ENCODE results near the gene SLC51B.
A peak's percentile ranks its signal among the peaks of the same experiment; 100 is the strongest.
"Not testable (repeated sequence)": the region's sequence is repeated elsewhere in the genome, so short reads cannot be mapped to it uniquely, and the experiment has no call there.

The SLC51B gene

DNA sequence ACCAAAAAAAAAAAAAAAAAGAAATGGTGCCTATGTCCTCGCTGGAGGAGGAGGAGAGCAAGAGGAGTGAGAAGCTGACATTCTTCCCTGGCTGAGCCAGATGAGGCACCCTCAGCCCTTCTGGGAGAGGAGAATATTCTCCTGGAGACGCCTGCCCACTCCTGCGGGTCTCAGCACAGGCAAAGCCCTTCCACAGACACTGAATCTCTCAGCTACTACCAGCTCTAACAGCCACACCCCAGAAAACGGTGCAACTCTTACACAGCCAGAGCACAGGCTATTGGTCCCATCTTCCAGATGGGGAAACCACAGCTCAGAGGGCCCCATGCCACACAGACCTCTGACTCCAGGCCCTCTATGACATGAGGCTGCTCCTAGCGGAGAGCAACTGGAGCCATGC lies 16.9 kb downstream of the SLC51B start:
- ATAC-seq (replicated peaks) (no peak), DNase-seq (no peak)
- Mint-ChIP-seq H3K4me1 (ENCODE audit: low read depth in 2 of 2) (peaks cover 0 to 1% of the 10 kb centered on the region in 2 donors), H3K4me3 (no peak overlapping the region), H3K27me3 (peaks cover 24 to 67% of the 10 kb centered on the region in 2 donors), H3K36me3 (ENCODE audit: insufficient read depth) (no peaks in the 10 kb centered on the region), H3K27ac (no peak overlapping the region), H3K9me3 (no peaks in the 10 kb centered on the region)

DNA sequence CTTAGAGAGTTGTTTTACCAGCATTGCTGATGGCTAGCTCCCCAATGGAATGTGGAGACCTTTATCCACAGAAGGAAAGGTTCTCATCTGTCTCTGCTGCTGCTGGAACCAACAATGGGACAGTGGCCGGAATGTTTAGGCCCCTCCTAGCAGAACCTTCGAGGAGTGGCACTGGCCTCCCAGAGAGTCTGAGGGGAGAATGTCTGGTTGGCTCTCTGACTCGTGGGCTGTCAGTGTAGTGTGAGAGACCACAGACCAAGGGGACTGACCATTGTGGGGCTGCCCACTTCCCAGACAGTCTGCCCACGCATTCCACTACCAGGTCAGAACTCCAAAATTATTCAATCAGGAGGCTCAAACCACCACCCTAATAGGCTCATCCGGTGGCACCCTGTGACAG lies 17.5 kb downstream of the SLC51B start:
- Mint-ChIP-seq H3K36me3 (ENCODE audit: insufficient read depth) (no peaks in the 10 kb centered on the region), H3K27ac (no peak overlapping the region), H3K4me3 (no peak overlapping the region), H3K9me3 (no peaks in the 10 kb centered on the region), H3K27me3 (peaks cover 29 to 67% of the 10 kb centered on the region in 2 donors), H3K4me1 (ENCODE audit: low read depth in 2 of 2) (peaks cover 3 to 4% of the 10 kb centered on the region in 2 donors)
- DNase-seq (no peak), ATAC-seq (replicated peaks) (no peak)

DNA sequence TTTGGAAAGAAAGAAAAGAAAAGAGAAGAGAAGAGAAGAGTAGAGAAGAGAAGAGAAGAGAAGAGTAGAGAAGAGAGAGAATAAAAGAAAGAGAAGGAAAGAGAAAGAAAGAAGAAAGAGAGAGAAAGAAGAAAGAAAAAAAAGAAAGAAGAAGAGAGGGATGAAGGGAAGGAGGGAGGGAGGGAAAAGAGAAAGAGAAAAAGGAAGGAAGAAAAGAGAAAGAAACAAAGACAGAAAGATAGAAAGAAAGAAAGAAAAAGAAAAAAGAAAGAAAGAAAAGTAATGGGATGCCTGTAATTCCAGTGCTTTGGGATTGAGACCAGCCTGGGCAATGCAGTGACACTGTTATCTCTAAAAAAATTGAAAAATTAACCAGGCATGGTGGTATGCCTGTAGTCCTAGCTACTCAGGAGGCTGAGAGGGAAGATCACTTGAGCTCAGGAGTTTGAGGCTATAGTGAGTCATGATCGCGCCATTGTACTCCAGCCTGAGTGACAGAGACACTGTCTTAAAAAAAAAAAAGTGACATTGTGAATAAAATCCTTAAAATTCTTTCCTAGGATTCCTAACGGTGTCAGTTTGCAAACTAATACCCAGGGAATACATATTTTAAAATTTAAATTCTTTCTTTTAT lies 20.9 kb downstream of the SLC51B start:
- H3K4me1 Mint-ChIP-seq (ENCODE audit: low read depth in 2 of 2) = peaks cover 6 to 8% of the 10 kb centered on the region in 2 donors
- H3K27me3 Mint-ChIP-seq = peaks cover 36 to 76% of the 10 kb centered on the region in 2 donors
- no peak for DNase-seq
- no peaks in the 10 kb centered on the region for H3K36me3 Mint-ChIP-seq (ENCODE audit: insufficient read depth)
- no peaks in the 10 kb centered on the region for H3K9me3 Mint-ChIP-seq
- no peak for ATAC-seq (replicated peaks)
- H3K4me3 Mint-ChIP-seq = no peak overlapping the region
- no peak overlapping the region for H3K27ac Mint-ChIP-seq

DNA sequence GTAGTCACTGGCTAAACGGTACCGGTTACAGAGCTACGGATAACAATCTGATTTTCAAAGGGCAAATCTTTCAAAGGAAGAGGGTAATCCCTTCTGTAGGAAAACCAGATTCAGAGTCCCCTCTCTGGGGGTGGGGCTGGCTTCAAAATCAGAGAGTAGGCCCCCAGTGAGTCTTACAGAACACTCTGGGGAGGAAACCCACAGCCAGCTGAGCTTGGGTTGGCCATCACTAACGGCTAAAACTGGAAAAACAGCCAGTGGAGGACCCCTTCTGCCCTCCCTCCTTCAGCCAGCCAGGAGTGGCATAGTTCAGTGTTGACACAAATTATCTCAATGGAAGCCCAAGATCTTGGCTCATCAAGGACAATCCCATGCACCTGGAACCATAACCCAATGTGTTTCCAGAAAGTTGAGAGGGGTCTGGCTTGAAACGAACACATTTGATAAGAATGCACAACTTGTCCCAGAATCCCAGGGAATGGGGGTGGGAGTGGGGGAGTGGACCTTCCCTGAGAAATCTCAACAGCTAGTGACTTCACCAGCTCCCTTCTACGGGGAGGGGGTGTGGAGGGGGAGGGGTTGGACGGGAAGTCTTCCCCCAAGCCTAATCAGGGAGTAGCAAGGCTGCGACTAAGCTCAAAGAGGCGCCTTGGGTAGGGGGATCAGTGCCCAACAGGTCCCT lies 21.6 kb downstream of the SLC51B start:
- Mint-ChIP-seq H3K4me3 (peak overlapping the region in 1 of 2 donors; percentile 60), H3K27me3 (peaks cover 36 to 71% of the 10 kb centered on the region in 2 donors)
- no peak for DNase-seq

DNA sequence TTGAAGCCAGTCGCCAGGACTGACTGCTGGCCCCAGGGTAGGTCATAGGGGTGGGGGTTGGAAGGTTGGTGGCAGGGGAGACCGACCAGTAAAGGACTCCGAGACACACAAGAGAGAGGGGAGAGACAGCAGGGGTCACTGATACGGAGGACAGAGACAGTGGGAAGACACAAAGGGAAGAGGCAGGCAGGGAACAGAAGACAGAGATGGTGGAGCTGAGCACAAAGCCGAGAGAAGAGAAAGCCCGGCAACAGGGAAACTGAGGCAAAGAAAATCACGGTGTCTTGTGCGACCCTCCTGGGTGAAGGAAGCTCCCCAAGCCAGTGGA lies 22.1 kb downstream of the SLC51B start:
- Mint-ChIP-seq H3K27me3 (peaks cover 36 to 69% of the 10 kb centered on the region in 2 donors), H3K4me3 (peak overlapping the region in 1 of 2 donors; percentile 60), H3K4me1 (ENCODE audit: low read depth in 2 of 2) (peaks cover 6 to 8% of the 10 kb centered on the region in 2 donors), H3K9me3 (no peaks in the 10 kb centered on the region), H3K27ac (no peak overlapping the region), H3K36me3 (ENCODE audit: insufficient read depth) (peaks cover 5% of the 10 kb centered on the region)
- DNase-seq = no peak
- no peak for ATAC-seq (replicated peaks)

More for the DNA sequence above, 21.6 kb downstream of the SLC51B start:
- Mint-ChIP-seq H3K4me1 (ENCODE audit: low read depth in 2 of 2) (peaks cover 6 to 8% of the 10 kb centered on the region in 2 donors), H3K9me3 (no peaks in the 10 kb centered on the region), H3K36me3 (ENCODE audit: insufficient read depth) (no peaks in the 10 kb centered on the region), H3K27ac (no peak overlapping the region)
- no peak for ATAC-seq (replicated peaks)

DNA sequence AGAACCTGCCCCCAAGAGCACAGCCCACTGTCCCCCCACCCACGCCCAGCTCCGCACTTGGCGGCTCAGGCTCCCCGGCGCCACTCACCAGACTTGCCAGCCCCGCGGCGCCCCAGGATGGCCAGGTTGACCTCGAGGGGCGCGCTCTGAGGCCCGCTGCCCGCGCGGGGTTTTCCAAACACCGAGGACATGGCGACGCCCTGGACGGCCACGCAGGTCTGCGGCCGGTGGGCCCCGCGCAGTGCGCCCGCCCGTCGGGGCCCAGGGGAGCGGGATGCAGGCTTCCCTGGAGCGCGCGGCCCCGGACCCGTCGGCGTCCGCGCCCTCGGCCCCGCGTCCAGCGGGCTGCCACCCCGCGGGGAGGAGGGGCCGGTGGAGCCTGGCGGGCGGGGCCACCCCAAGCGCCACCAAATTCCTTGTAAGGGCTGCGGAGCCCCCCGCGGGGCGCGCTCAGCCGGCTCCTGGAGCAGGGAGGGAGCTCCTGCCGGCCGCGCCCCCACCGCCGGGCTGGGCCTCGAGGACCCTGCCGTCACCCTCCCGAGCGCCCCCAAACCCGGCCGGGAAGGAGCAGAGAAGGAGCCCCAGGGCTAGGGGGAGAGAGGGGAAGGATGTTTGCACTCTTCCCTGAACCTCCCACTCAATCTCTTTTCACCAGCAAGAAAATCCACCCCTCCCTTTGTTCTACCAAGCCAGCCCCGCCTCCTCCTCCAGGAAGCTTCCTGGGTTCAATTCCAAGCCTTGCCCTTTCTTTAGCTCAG lies 22.6 kb downstream of the SLC51B start, which contains the start of gene RASL12:
Gene RASL12, minus strand, starts transcription at position 347 of the 758 bp plus-strand sequence. Its CDS starts 156 bp downstream, at position 191.
- Mint-ChIP-seq H3K4me3 (peak within 1 kb of the TSS; percentile 43 to 64), H3K4me1 (ENCODE audit: low read depth in 2 of 2) (peaks cover 6 to 8% of the 10 kb centered on the region in 2 donors), H3K27me3 (peaks cover 36 to 64% of the 10 kb centered on the region in 2 donors), H3K36me3 (ENCODE audit: insufficient read depth) (peaks cover 5% of the 10 kb centered on the region), H3K27ac (no peak within 1 kb of the TSS), H3K9me3 (no peaks in the 10 kb centered on the region)
- DNase-seq (no peak), ATAC-seq (replicated peaks) (no peak)

DNA sequence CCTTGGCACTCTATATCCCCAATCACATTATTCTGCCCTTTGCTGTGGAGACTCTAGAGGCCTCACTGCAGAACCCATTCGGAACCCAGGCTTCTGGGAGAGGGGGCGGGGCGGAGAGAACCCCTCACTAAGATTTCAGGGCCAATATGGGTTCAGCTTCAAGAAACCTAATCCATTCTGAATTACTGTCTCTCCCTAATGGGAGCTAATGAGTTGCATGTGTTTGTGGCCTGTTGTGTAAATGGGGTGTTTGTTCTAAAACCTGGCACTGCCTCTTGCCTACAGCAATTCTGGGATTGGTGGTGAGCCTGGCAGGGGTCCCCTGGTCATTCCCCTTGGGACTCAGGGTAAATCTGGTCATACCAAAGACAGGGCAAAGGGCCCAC lies 23.2 kb downstream of the SLC51B start:
- H3K27me3 Mint-ChIP-seq = peaks cover 32 to 58% of the 10 kb centered on the region in 2 donors
- no peaks in the 10 kb centered on the region for H3K9me3 Mint-ChIP-seq
- no peak overlapping the region for H3K27ac Mint-ChIP-seq
- H3K4me3 Mint-ChIP-seq = peak overlapping the region; percentile 43 to 64
- H3K36me3 Mint-ChIP-seq (ENCODE audit: insufficient read depth) = peaks cover 5% of the 10 kb centered on the region
- H3K4me1 Mint-ChIP-seq (ENCODE audit: low read depth in 2 of 2) = peaks cover 6 to 8% of the 10 kb centered on the region in 2 donors
- ATAC-seq (replicated peaks) (no peak), DNase-seq (no peak)

DNA sequence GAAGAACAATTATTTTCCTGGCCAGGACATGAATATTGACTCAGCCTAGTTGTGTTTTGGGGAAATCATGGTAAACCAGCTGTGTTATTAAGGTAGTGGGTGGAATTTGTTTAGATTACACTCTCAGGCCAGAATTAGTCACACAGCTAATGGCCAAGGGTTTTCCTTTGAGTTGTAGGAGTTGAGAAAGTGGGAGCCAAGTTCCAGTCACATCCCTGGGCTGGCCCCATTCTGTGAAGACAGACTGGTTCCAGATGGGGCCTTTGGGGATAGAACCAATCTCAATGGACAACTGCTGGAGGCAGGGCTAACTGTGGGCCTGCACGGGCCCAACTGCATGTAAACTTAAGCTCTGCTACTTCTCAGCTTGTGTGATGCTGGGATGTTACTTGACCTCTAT lies 24.0 kb downstream of the SLC51B start:
- DNase-seq = no peak
- no peak for ATAC-seq (replicated peaks)
- Mint-ChIP-seq H3K27me3 (peaks cover 28 to 52% of the 10 kb centered on the region in 2 donors), H3K27ac (no peak overlapping the region), H3K4me3 (no peak overlapping the region), H3K36me3 (ENCODE audit: insufficient read depth) (peaks cover 5% of the 10 kb centered on the region), H3K4me1 (ENCODE audit: low read depth in 2 of 2) (peaks cover 6 to 8% of the 10 kb centered on the region in 2 donors), H3K9me3 (no peaks in the 10 kb centered on the region)

DNA sequence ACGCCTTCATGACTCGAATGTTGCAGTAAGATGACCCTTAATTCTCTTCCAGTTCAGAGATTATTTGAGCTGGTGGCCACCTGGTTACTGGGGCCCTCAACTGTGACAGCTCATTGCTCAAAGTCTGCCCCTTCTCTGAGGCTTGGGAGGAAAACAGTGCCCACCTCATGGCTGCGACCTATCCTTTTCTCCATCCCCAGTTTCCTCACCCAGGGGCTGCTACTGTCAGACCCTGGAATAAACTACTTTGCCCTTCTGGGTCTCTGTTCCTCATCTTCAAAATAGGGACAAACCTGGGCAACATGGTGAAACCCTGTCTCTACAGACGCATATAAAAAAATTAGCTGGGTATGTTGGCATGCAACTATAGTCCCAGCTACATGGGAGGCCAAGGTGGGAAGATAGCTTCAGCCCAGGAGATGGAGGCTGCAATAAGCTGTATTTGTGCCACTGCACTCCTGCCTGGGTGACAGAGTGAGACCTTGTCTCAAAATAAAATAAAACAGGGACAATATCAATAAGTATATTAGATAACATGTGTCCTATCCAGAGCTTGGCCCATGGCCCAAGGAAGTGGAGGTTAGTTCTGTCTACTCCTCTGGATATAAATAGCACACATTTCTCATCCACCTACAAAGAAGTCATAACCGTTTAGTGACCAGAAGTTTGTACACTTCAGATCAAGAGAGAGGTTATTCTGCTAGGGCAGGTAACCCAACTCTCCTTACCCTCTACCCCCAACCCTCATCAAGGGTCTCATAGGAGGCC lies 24.8 kb downstream of the SLC51B start:
- ATAC-seq (replicated peaks) (no peak), DNase-seq (no peak)
- H3K4me1 Mint-ChIP-seq (ENCODE audit: low read depth in 2 of 2) = peaks cover 6 to 8% of the 10 kb centered on the region in 2 donors
- no peak overlapping the region for H3K4me3 Mint-ChIP-seq
- H3K27ac Mint-ChIP-seq = no peak overlapping the region
- peaks cover 27 to 47% of the 10 kb centered on the region in 2 donors for H3K27me3 Mint-ChIP-seq
- H3K9me3 Mint-ChIP-seq = no peaks in the 10 kb centered on the region
- peaks cover 5% of the 10 kb centered on the region for H3K36me3 Mint-ChIP-seq (ENCODE audit: insufficient read depth)

DNA sequence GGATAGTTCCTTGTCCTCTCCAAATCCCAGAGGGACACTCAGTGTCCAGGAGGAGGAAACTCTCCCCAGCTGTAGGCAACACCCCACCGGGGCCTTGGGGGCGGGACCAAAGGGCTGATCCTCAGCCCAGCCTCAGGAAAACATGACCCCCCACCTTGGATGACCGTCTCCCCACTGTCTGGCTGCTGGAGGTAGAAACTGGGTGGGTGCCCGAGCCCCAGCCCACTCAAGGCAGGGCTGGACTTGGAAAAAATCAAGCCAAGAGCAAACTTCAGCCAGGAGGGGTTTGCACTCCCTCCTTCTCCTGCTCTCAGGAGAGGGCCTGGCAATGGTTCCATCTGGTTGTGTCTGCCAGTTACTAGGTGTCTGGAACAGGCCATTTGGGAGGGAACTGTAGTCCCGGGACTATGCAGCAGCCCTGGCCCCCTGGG lies 26.2 kb downstream of the SLC51B start:
- DNase-seq = no peak
- no peaks in the 10 kb centered on the region for H3K9me3 Mint-ChIP-seq
- ATAC-seq (replicated peaks) = no peak
- H3K4me1 Mint-ChIP-seq (ENCODE audit: low read depth in 2 of 2) = peaks cover 6 to 8% of the 10 kb centered on the region in 2 donors
- H3K27me3 Mint-ChIP-seq = peaks cover 18 to 39% of the 10 kb centered on the region in 2 donors
- peaks cover 5% of the 10 kb centered on the region for H3K36me3 Mint-ChIP-seq (ENCODE audit: insufficient read depth)
- H3K4me3 Mint-ChIP-seq = no peak overlapping the region
- H3K27ac Mint-ChIP-seq = no peak overlapping the region

DNA sequence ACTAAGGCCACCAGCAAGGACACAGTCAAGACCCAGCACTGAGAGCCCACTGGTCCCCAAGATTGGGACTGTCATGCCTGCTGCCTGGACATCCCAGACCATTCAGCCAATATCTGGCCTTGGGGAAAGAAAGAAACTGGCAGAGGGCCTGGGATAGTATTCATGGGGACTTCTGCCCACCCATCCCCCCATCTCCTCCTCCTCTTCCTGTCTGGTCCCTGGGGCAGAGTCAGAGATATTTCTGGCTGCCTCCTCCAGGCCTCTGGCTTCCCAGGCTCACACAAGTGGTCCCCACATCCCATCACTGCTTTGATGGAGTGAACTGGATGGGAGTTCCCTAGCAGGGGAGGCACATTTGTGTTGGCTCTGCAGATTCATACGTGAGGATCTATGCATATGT lies 26.8 kb downstream of the SLC51B start:
- H3K27ac Mint-ChIP-seq = no peak overlapping the region
- no peaks in the 10 kb centered on the region for H3K9me3 Mint-ChIP-seq
- H3K27me3 Mint-ChIP-seq = peaks cover 17 to 35% of the 10 kb centered on the region in 2 donors
- ATAC-seq (replicated peaks) (no peak), DNase-seq (no peak)
- H3K36me3 Mint-ChIP-seq (ENCODE audit: insufficient read depth) = peaks cover 5% of the 10 kb centered on the region
- H3K4me3 Mint-ChIP-seq = no peak overlapping the region
- peaks cover 6 to 7% of the 10 kb centered on the region in 2 donors for H3K4me1 Mint-ChIP-seq (ENCODE audit: low read depth in 2 of 2)

DNA sequence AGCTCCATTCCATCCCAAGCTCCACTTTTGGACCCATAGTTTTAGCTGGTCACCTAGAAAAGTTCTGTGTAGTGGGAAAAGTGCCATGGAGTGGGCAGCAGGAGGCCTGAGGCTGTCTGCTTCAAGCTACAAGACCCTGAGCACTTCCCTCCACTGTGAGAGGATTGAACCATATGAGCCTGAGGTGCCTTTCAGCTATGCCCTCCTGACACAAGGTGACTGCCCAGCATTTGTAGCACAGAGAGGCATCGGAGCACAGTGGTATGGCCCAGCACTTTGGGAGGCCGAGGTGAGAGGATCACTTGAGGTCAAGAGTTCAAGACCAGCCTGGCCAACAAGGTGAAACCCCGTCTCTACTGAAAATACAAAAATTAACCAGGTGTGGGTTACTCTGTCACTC lies 27.4 kb downstream of the SLC51B start:
- DNase-seq (no peak), ATAC-seq (replicated peaks) (no peak)
- H3K27ac Mint-ChIP-seq = no peak overlapping the region
- peaks cover 3 to 5% of the 10 kb centered on the region in 2 donors for H3K4me1 Mint-ChIP-seq (ENCODE audit: low read depth in 2 of 2)
- H3K27me3 Mint-ChIP-seq = peaks cover 13 to 31% of the 10 kb centered on the region in 2 donors
- peaks cover 5% of the 10 kb centered on the region for H3K36me3 Mint-ChIP-seq (ENCODE audit: insufficient read depth)
- no peaks in the 10 kb centered on the region for H3K9me3 Mint-ChIP-seq
- H3K4me3 Mint-ChIP-seq = no peak overlapping the region

DNA sequence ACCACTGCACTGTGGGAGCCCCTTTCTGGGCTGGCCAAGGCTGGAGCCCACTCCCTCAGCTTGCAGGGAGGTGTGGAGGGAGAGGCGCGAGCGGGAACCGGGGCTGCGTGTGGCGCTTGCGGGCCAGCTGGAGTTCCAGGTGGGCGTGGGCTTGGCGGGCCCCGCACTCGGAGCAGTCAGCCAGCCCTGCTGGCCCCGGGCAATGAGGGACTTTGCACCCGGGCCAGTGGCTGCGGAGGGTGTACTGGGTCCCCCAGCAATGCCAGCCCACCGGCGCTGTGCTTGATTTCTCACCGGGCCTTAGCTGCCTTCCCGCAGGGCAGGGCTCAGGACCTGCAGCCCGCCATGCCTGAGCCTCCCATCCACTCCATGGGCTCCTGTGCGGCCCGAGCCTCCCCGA lies 29.8 kb downstream of the SLC51B start:
- H3K36me3 Mint-ChIP-seq (ENCODE audit: insufficient read depth); H3K9me3 Mint-ChIP-seq; H3K27ac Mint-ChIP-seq; DNase-seq; ATAC-seq (replicated peaks); H3K4me1 Mint-ChIP-seq (ENCODE audit: low read depth in 2 of 2); H3K4me3 Mint-ChIP-seq: not testable (repeated sequence)
- H3K27me3 Mint-ChIP-seq = peaks cover 27 to 33% of the 10 kb centered on the region in 2 donors

Data from effector memory CD8-positive, alpha-beta T cell (primary cell).